Panc1 (cell line): ENCODE results near the gene SEZ6L. TPM values are rescaled to one million over a fixed set of nuclear protein-coding genes. Genes with fewer than 3 reads are reported as not detected.

Source experiments
- ATAC-seq: fragments of 200-7000 bp; cut with Tn5 transposase; 2 replicates; pipeline ENCODE4 v1.9.1; 2020; ENCODE audit warnings: mild to moderate bottlenecking, moderate library complexity
- BruUV-seq: library from RNA; stranded (reverse); fragments of 400-500 nt; replicated peaks from 2 replicates; lab custom pipeline; 2021; lab: Mats Ljungman, UMichigan
- CTCF ChIA-PET: fragments of 300-600 bp; sonication (Branson Sonifier 250); formaldehyde crosslinking; loops from one replicate; lab custom pipeline; 2022; ENCODE audit warnings: antibody characterized with exemption; lab: Charles Lee
- POLR2A ChIA-PET: fragments of 300-600 bp; sonication (Branson Sonifier 250); formaldehyde crosslinking; loops from one replicate; lab custom pipeline; 2022; ENCODE audit warnings: antibody characterized with exemption; lab: Charles Lee
- DNase-seq: peaks from one replicate; pipeline ENCODE4 v3.0.0-alpha.2; 2010; ENCODE audit warnings: low read depth, low spot score
- H3K27ac ChIP-seq: 2 replicates; pipeline ENCODE4 v1.5.1; 2011; ENCODE audit warnings: mild to moderate bottlenecking, low read length, inconsistent platforms
- H3K27me3 ChIP-seq: fragments of 200-500 bp; sonication (Bioruptor generic); 2 replicates; pipeline ENCODE4 v1.6.0; 2014; ENCODE audit warnings: low read length, inconsistent platforms; ENCODE audit not compliant: control insufficient read depth, insufficient read depth
- H3K36me3 ChIP-seq: fragments of 200-500 bp; sonication (Bioruptor generic); 2 replicates; pipeline ENCODE4 v1.5.1; 2014; ENCODE audit warnings: inconsistent platforms, mild to moderate bottlenecking, low read length, moderate library complexity; ENCODE audit not compliant: control insufficient read depth, insufficient read depth
- H3K4me1 ChIP-seq: 2 replicates; pipeline ENCODE4 v1.5.1; 2011; ENCODE audit warnings: inconsistent platforms, mild to moderate bottlenecking, low read length, moderate library complexity; ENCODE audit not compliant: control insufficient read depth, insufficient read depth
- H3K4me3 ChIP-seq, 2 experiments: 2 replicates each; pipeline ENCODE4 v1.5.1; 2011 to 2012; ENCODE audit warnings: low read depth in 2 of 2, low read length in 2 of 2, mild to moderate bottlenecking in 2 of 2, inconsistent platforms in 1 of 2, moderate library complexity in 1 of 2
- H3K9me3 ChIP-seq: fragments of 200-500 bp; sonication (Bioruptor generic); 2 replicates; pipeline ENCODE4 v1.5.1; 2014; ENCODE audit warnings: low read depth, mild to moderate bottlenecking, inconsistent platforms, low read length, moderate library complexity; ENCODE audit not compliant: control insufficient read depth, insufficient read depth
- POLR2AphosphoS5 ChIP-seq: IDR thresholded peaks from 2 replicates; pipeline ENCODE4 v1.6.1; 2012; ENCODE audit warnings: mild to moderate bottlenecking, low read depth, low read length, moderate library complexity
- REST ChIP-seq, 2 experiments: IDR thresholded peaks; 2 replicates each; pipeline ENCODE4 v1.6.1; 2011 to 2012; ENCODE audit warnings: low read depth in 2 of 2, control low read depth in 1 of 2, low read length in 1 of 2, mild to moderate bottlenecking in 1 of 2, moderate library complexity in 1 of 2; ENCODE audit not compliant: insufficient read depth in 1 of 2
- SIN3A ChIP-seq: IDR thresholded peaks from 2 replicates; pipeline ENCODE4 v1.6.1; 2012; ENCODE audit warnings: low read depth, mild to moderate bottlenecking, low read length, moderate library complexity, borderline replicate concordance; ENCODE audit not compliant: insufficient read depth
- TCF7L2 ChIP-seq: IDR thresholded peaks from 2 replicates; pipeline ENCODE4 v1.6.1; 2011; ENCODE audit warnings: mild to moderate bottlenecking, low read depth, low read length, inconsistent platforms
- in situ Hi-C: cut with HindIII; loops from 2 replicates; pipeline ENCODE4 v1.10.0; 2016; ENCODE audit warnings: low sequenced_read_pairs, low pct_unique_long_range_greater_than_20kb
- intact Hi-C: fragments of 100-400 bp; cut with micrococcal nuclease; formaldehyde crosslinking; loops from one replicate; pipeline ENCODE4 v1.10.0; 2022; ENCODE audit not compliant: unreplicated experiment
- total RNA-seq: library from RNA; stranded (reverse); gene quantifications from one replicate; pipeline ENCODE4 v1.2.1, GENCODE V29; 2021; ENCODE audit not compliant: unreplicated experiment
- TF ChIP-seq, protein P1 (sequence below): fragments of 450-650 bp; IDR thresholded peaks from 2 replicates; pipeline ENCODE4 v1.5.1; 2017; ENCODE audit warnings: mild to moderate bottlenecking

Gene SEZ6L
- total RNA-seq, 1 experiment from 2014 or later = not detected

GRCh38 chr22:26324150-26324549 lies 154.9 kb downstream of the SEZ6L start:
- Histone ChIP-seq H3K27me3 (peaks cover 3% of the 10 kb centered on the region; the same call in 1 of the 2 replicates), H3K27ac (no peak overlapping the region), H3K36me3 (no peaks in the 10 kb centered on the region), H3K4me1 (no peaks in the 10 kb centered on the region), H3K4me3 (no peak overlapping the region), H3K9me3 (no peaks in the 10 kb centered on the region)
- intact Hi-C loops (no loop called here), in situ Hi-C loops (no loop called here)
- no TSS peak for BruUV-seq
- TF ChIP-seq POLR2AphosphoS5 (no peak), TCF7L2 (no peak), REST (IDR thresholded peaks at IDR 0.05; ENCODE audit: insufficient read depth in 1 of 2, low read depth in 2 of 2, low read length in 1 of 2) (no peak), SIN3A (no peak)
- TF ChIP-seq, protein P1, sequence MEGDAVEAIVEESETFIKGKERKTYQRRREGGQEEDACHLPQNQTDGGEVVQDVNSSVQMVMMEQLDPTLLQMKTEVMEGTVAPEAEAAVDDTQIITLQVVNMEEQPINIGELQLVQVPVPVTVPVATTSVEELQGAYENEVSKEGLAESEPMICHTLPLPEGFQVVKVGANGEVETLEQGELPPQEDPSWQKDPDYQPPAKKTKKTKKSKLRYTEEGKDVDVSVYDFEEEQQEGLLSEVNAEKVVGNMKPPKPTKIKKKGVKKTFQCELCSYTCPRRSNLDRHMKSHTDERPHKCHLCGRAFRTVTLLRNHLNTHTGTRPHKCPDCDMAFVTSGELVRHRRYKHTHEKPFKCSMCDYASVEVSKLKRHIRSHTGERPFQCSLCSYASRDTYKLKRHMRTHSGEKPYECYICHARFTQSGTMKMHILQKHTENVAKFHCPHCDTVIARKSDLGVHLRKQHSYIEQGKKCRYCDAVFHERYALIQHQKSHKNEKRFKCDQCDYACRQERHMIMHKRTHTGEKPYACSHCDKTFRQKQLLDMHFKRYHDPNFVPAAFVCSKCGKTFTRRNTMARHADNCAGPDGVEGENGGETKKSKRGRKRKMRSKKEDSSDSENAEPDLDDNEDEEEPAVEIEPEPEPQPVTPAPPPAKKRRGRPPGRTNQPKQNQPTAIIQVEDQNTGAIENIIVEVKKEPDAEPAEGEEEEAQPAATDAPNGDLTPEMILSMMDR = no peak
- ChIA-PET CTCF (no interaction called here), POLR2A (no interaction called here)
- DNase-seq (no peak), ATAC-seq (no peak)

DNA sequence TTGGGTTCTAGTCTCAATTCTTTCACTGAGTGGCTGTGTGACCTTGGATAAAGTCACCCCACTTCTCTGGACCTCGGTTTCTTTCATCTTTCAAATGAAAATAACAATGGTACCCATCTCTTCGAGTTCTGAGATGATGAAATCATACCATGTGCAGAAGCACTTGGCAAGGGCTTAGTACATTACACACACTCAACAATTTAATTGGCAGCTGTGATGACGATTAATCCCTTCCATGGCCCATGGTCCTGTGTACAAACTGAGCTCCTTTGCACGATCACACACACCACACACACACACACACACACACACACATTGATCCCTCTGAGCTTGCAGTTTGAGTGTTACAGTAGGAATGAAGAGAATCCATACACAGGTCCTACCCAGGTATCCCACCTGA lies 156.4 kb downstream of the SEZ6L start:
- intact Hi-C loops = no loop called here
- CTCF ChIA-PET = no interaction called here
- no TSS peak for BruUV-seq
- H3K27ac ChIP-seq = no peak overlapping the region
- no peak overlapping the region for H3K4me3 ChIP-seq
- H3K4me1 ChIP-seq = no peaks in the 10 kb centered on the region
- ATAC-seq = no peak
- DNase-seq = no peak
- no peaks in the 10 kb centered on the region for H3K9me3 ChIP-seq
- no peaks in the 10 kb centered on the region for H3K36me3 ChIP-seq
- H3K27me3 ChIP-seq = peaks cover 3% of the 10 kb centered on the region; the same call in 1 of the 2 replicates
- in situ Hi-C loops = no loop called here
- TF ChIP-seq POLR2AphosphoS5 (no peak), TCF7L2 (no peak)
- POLR2A ChIA-PET = interaction anchor here (0.6 kb wide), 1 partner anchor 9 kb away, joined by 4 read pairs; no protein-coding TSS in a partner anchor

GRCh38 chr22:26326803-26327202 lies 157.5 kb downstream of the SEZ6L start:
- intact Hi-C loops = no loop called here
- POLR2A ChIA-PET = no interaction called here
- BruUV-seq = no TSS peak

More at GRCh38 chr22:26326803-26327202, 157.5 kb downstream of the SEZ6L start:
- no peak overlapping the region for H3K27ac ChIP-seq
- no peak overlapping the region for H3K4me3 ChIP-seq
- ATAC-seq (no peak), DNase-seq (no peak)
- no peaks in the 10 kb centered on the region for H3K4me1 ChIP-seq
- in situ Hi-C loops = no loop called here
- CTCF ChIA-PET = no interaction called here
- H3K36me3 ChIP-seq = no peaks in the 10 kb centered on the region
- H3K27me3 ChIP-seq = peaks cover 3% of the 10 kb centered on the region; the same call in 1 of the 2 replicates
- no peak for TF ChIP-seq REST (IDR thresholded peaks at IDR 0.05; ENCODE audit: insufficient read depth in 1 of 2, low read depth in 2 of 2, low read length in 1 of 2)
- no peak for TF ChIP-seq POLR2AphosphoS5
- TF ChIP-seq, protein P1 = no peak
- TF ChIP-seq TCF7L2 = no peak
- no peak for TF ChIP-seq SIN3A
- no peaks in the 10 kb centered on the region for H3K9me3 ChIP-seq
